ENCODE data around the gene FGF2.
"Not testable (repeated sequence)": the region's sequence is repeated elsewhere in the genome, so short reads cannot be mapped to it uniquely, and the experiment has no call there.

Gene FGF2

GRCh38 chr4:122815248-122815647, 11.4 kb upstream of the FGF2 start:
- DNase-seq, result no peak

GRCh38 chr4:122816476-122816875, 10.2 kb upstream of the FGF2 start:
- DNase-seq, result no peak

- no peak for DNase-seq
These were observed 6.8 kb upstream of the FGF2 start for GRCh38 chr4:122819708-122820449.

- no peak for DNase-seq
These were observed 5.5 kb upstream of the FGF2 start for GRCh38 chr4:122821092-122821491.

- DNase-seq, result no peak
These were observed 4.2 kb upstream of the FGF2 start for GRCh38 chr4:122822466-122822865.

GRCh38 chr4:122823476-122823875, 3.2 kb upstream of the FGF2 start:
- no peak for DNase-seq

GRCh38 chr4:122824616-122825015, 2.0 kb upstream of the FGF2 start:
- no peak for DNase-seq

- no peak for DNase-seq
These were observed 528 bp upstream of the FGF2 start for GRCh38 chr4:122826079-122826527.

- no peak for DNase-seq
These were observed 737 bp downstream of the FGF2 start for GRCh38 chr4:122827258-122827878.

- DNase-seq, result no peak
These were observed 1.4 kb downstream of the FGF2 start for GRCh38 chr4:122827879-122828601.

- DNase-seq, result no peak
These were observed 3.9 kb downstream of the FGF2 start for GRCh38 chr4:122830426-122831095.

- DNase-seq, result no peak
These were observed 5.0 kb downstream of the FGF2 start for GRCh38 chr4:122831515-122832196.

GRCh38 chr4:122832732-122833131, 6.1 kb downstream of the FGF2 start:
- no peak for DNase-seq

GRCh38 chr4:122833999-122834398, 7.4 kb downstream of the FGF2 start:
- DNase-seq, result no peak

GRCh38 chr4:122836941-122837340, 10.3 kb downstream of the FGF2 start:
- DNase-seq, result no peak

- DNase-seq, result no peak
These were observed 11.4 kb downstream of the FGF2 start for GRCh38 chr4:122838034-122838433.

- no peak for DNase-seq
These were observed 15.8 kb downstream of the FGF2 start for GRCh38 chr4:122842392-122842791.

GRCh38 chr4:122842984-122843531, 16.4 kb downstream of the FGF2 start:
- peak; percentile 20 for DNase-seq

- DNase-seq, result not testable (repeated sequence)
These were observed 17.8 kb downstream of the FGF2 start for GRCh38 chr4:122844391-122844790.

- no peak for DNase-seq
These were observed 18.4 kb downstream of the FGF2 start for GRCh38 chr4:122845066-122845465.

GRCh38 chr4:122845760-122846159, 19.1 kb downstream of the FGF2 start:
- DNase-seq, result no peak

GRCh38 chr4:122847931-122848330, 21.3 kb downstream of the FGF2 start:
- DNase-seq, result no peak

All from NCI-H524 treated with DMSO at 0.1 percent for 48 hours (cell line).